Fibroblast of villous mesenchyme (primary cell): ENCODE data around the gene VAV3. TPM values are rescaled to one million over a fixed set of nuclear protein-coding genes. Genes with fewer than 3 reads are reported as not detected.

Experiments used
- DNase-seq: peaks from one replicate; pipeline ENCODE4 v3.0.0-alpha.2; 2010; ENCODE audit warnings: low read depth
- H3K4me3 ChIP-seq: 2 replicates; pipeline ENCODE4 v1.5.1; 2011; ENCODE audit warnings: low read depth, mild to moderate bottlenecking, low read length
- CTCF ChIP-seq: IDR thresholded peaks from 2 replicates; pipeline ENCODE4 v1.5.1; 2012; ENCODE audit warnings: low read depth, mild to moderate bottlenecking, low read length; ENCODE audit not compliant: insufficient read depth
- total RNA-seq: library from RNA; depleted of rRNA; stranded (reverse); fragments of >200 nt; gene quantifications from 2 replicates; pipeline ENCODE4 v1.2.3, GENCODE V29; 2012

Gene VAV3
- total RNA-seq, 1 donor = 0.43 TPM

GRCh38 chr1:107648071-107648470 is 316.9 kb downstream of the VAV3 start:
- peak; percentile 67 for DNase-seq
- TF ChIP-seq CTCF = no peak
- H3K4me3 ChIP-seq = no peak overlapping the region

GRCh38 chr1:107647012-107647411 is 318.0 kb downstream of the VAV3 start:
- TF ChIP-seq CTCF = no peak
- no peak for DNase-seq
- H3K4me3 ChIP-seq = no peak overlapping the region

GRCh38 chr1:107643766-107644165 is 321.2 kb downstream of the VAV3 start:
- H3K4me3 ChIP-seq = no peak overlapping the region
- TF ChIP-seq CTCF = no peak

GRCh38 chr1:107640207-107640606 is 324.8 kb downstream of the VAV3 start:
- TF ChIP-seq CTCF = no peak
- DNase-seq = no peak
- no peak overlapping the region for H3K4me3 ChIP-seq

More at GRCh38 chr1:107643766-107644165, 321.2 kb downstream of the VAV3 start:
- peak; percentile 72 for DNase-seq

- no peak overlapping the region for H3K4me3 ChIP-seq
- no peak for DNase-seq
- no peak for TF ChIP-seq CTCF
Measured at GRCh38 chr1:107637101-107637500, 327.9 kb downstream of the VAV3 start.

- no peak for DNase-seq
- TF ChIP-seq CTCF = no peak
Measured at GRCh38 chr1:107633596-107633995, 331.4 kb downstream of the VAV3 start.

GRCh38 chr1:107626073-107626796 is 338.7 kb downstream of the VAV3 start:
- TF ChIP-seq CTCF = no peak
- H3K4me3 ChIP-seq = no peak overlapping the region
- DNase-seq = peak; percentile 63

More at GRCh38 chr1:107633596-107633995, 331.4 kb downstream of the VAV3 start:
- H3K4me3 ChIP-seq = no peak overlapping the region
